GM10847 (cell line): ENCODE results near the gene PPARA.

ENCODE experiments used
- POLR2A ChIP-seq: IDR thresholded peaks from 2 replicates; pipeline ENCODE4 v1.6.1; 2011; ENCODE audit not compliant: insufficient read length; ENCODE audit errors: extremely low read depth

PPARA gene

GRCh38 chr22:46162285-46162684 lies 12.0 kb downstream of the PPARA start:
- no peak for TF ChIP-seq POLR2A

GRCh38 chr22:46162771-46163556 lies 12.6 kb downstream of the PPARA start:
- no peak for TF ChIP-seq POLR2A

- TF ChIP-seq POLR2A, result no peak
Measured at GRCh38 chr22:46163557-46163888, 13.2 kb downstream of the PPARA start.

GRCh38 chr22:46165977-46166376 lies 15.7 kb downstream of the PPARA start:
- no peak for TF ChIP-seq POLR2A

- no peak for TF ChIP-seq POLR2A
Measured at GRCh38 chr22:46169628-46170027, 19.3 kb downstream of the PPARA start.

GRCh38 chr22:46171940-46172339 lies 21.6 kb downstream of the PPARA start:
- TF ChIP-seq POLR2A, result no peak

- no peak for TF ChIP-seq POLR2A
Measured at GRCh38 chr22:46172522-46173110, 22.3 kb downstream of the PPARA start.

GRCh38 chr22:46173152-46173551 lies 22.8 kb downstream of the PPARA start:
- no peak for TF ChIP-seq POLR2A

GRCh38 chr22:46175631-46176030 lies 25.3 kb downstream of the PPARA start:
- no peak for TF ChIP-seq POLR2A

GRCh38 chr22:46176508-46177003 lies 26.2 kb downstream of the PPARA start:
- no peak for TF ChIP-seq POLR2A

GRCh38 chr22:46178755-46179505 lies 28.6 kb downstream of the PPARA start:
- TF ChIP-seq POLR2A, result no peak

GRCh38 chr22:46179748-46180147 lies 29.4 kb downstream of the PPARA start:
- TF ChIP-seq POLR2A, result no peak

GRCh38 chr22:46180370-46181137 lies 30.2 kb downstream of the PPARA start:
- no peak for TF ChIP-seq POLR2A

- TF ChIP-seq POLR2A, result no peak
Measured at GRCh38 chr22:46183733-46184132, 33.4 kb downstream of the PPARA start.

GRCh38 chr22:46185283-46185682 lies 35.0 kb downstream of the PPARA start:
- no peak for TF ChIP-seq POLR2A
